Neural progenitor cell (in vitro differentiated cells): ENCODE data around the gene SLC51A. TPM values are rescaled to one million over a fixed set of nuclear protein-coding genes. Genes with fewer than 3 reads are reported as not detected.
A peak's percentile ranks its signal among the peaks of the same experiment; 100 is the strongest.

ENCODE experiments used
- DNase-seq: peaks from one replicate; pipeline ENCODE4 v3.0.0-alpha.2; 2016; ENCODE audit warnings: low spot score
- H2AFZ ChIP-seq: fragments of 200-600 bp; sonication (generic); replicated peaks from 2 replicates; pipeline ENCODE4 v1.6.1; 2016; ENCODE audit warnings: antibody characterized with exemption
- H3F3A ChIP-seq: fragments of 200-600 bp; sonication (generic); 2 replicates; pipeline ENCODE4 v1.6.1; 2016; ENCODE audit warnings: antibody characterized with exemption, low read depth
- H3K27ac ChIP-seq: fragments of 200-600 bp; sonication (generic); 2 replicates; pipeline ENCODE4 v1.5.1; 2016; ENCODE audit warnings: mild to moderate bottlenecking
- H3K27me3 ChIP-seq: fragments of 200-600 bp; sonication (generic); 2 replicates; pipeline ENCODE4 v1.6.1; 2016; ENCODE audit warnings: mild to moderate bottlenecking, moderate library complexity
- H3K36me3 ChIP-seq: fragments of 200-600 bp; sonication (generic); 2 replicates; pipeline ENCODE4 v1.5.1; 2016
- H3K4me1 ChIP-seq: fragments of 200-600 bp; sonication (generic); 2 replicates; pipeline ENCODE4 v1.6.1; 2016; ENCODE audit warnings: mixed run types
- H3K4me2 ChIP-seq: fragments of 200-600 bp; sonication (generic); 2 replicates; pipeline ENCODE4 v1.6.1; 2016
- H3K4me3 ChIP-seq: fragments of 200-600 bp; sonication (generic); 2 replicates; pipeline ENCODE4 v1.5.1; 2016
- H3K79me2 ChIP-seq: fragments of 200-600 bp; sonication (generic); 2 replicates; pipeline ENCODE4 v1.6.1; 2016; ENCODE audit warnings: low read depth
- H3K9ac ChIP-seq: fragments of 200-600 bp; sonication (generic); 2 replicates; pipeline ENCODE4 v1.6.1; 2016
- H3K9me3 ChIP-seq: fragments of 200-600 bp; sonication (generic); 2 replicates; pipeline ENCODE4 v1.5.1; 2016; ENCODE audit warnings: low read depth
- H4K20me1 ChIP-seq: fragments of 200-600 bp; sonication (generic); 2 replicates; pipeline ENCODE4 v1.6.1; 2016; ENCODE audit warnings: low read depth
- H3K27ac Mint-ChIP-seq: 3 replicates; pipeline ENCODE4 v1.8.0; 2021; ENCODE audit warnings: mixed read lengths
- H3K27me3 Mint-ChIP-seq: 2 replicates; pipeline ENCODE4 v1.8.0; 2022; ENCODE audit warnings: low read depth, mild to moderate bottlenecking, inconsistent platforms, moderate library complexity, mixed read lengths; ENCODE audit not compliant: insufficient read depth
- H3K36me3 Mint-ChIP-seq: 3 replicates; pipeline ENCODE4 v1.8.0; 2021; ENCODE audit warnings: mixed read lengths
- H3K4me1 Mint-ChIP-seq: 3 replicates; pipeline ENCODE4 v1.8.0; 2021; ENCODE audit warnings: mixed read lengths
- H3K4me3 Mint-ChIP-seq: 3 replicates; pipeline ENCODE4 v1.8.0; 2021; ENCODE audit warnings: mild to moderate bottlenecking, moderate library complexity, mixed read lengths
- H3K9me3 Mint-ChIP-seq: 3 replicates; pipeline ENCODE4 v1.8.0; 2020; ENCODE audit warnings: mixed read lengths
- EZH2 ChIP-seq: fragments of 200-600 bp; sonication (generic); IDR thresholded peaks from 2 replicates; pipeline ENCODE4 v1.6.1; 2017; ENCODE audit warnings: antibody characterized with exemption, mild to moderate bottlenecking, moderate library complexity
- EZH2phosphoT487 ChIP-seq: fragments of 200-600 bp; sonication (generic); IDR thresholded peaks from 2 replicates; pipeline ENCODE4 v1.6.1; 2017; ENCODE audit warnings: antibody characterized with exemption
- total RNA-seq: library from RNA; depleted of rRNA; stranded (reverse); fragments of >200 nt; gene quantifications from 2 replicates; pipeline ENCODE4 v1.2.3, GENCODE V29; 2015; ENCODE audit warnings: low replicate concordance
- TF ChIP-seq, protein P1 (sequence below): fragments of 200-600 bp; sonication (generic); IDR thresholded peaks from 2 replicates; pipeline ENCODE4 v1.5.1; 2017; ENCODE audit warnings: antibody characterized with exemption, mild to moderate bottlenecking

Gene SLC51A
- total RNA-seq, 1 donor from 2014 or later, result not detected

DNA sequence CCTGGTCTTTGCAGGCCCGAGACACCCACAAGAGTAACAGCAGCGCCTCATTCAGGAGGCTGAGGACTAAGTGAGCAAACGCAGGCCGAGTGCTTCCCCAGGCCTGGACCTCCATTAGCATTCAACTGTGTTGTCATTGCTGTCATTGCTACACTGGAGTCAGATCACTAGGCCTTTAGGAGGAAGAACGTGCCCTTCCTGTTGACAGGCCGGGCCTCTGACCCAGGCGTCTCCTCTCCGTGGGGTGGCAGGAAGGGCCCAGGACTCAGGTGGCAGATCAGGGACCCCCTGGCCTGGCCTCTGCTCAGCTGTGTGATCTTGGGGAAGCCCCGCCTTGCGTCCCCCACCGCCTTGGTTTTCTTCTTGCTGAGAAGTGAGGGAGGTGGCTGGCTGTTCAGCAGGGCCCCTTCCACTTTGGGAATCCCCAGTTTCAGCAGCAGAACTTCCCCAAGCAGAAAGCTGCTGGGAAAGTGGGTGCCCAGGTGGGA is 24.3 kb upstream of the SLC51A start:
- Histone ChIP-seq H3K9ac (no peak overlapping the region), H3K27me3 (no peaks in the 10 kb centered on the region), H3K36me3 (no peaks in the 10 kb centered on the region), H3K4me2 (no peak overlapping the region), H3F3A (peaks cover 6% of the 10 kb centered on the region), H3K4me3 (no peak overlapping the region), H3K9me3 (no peaks in the 10 kb centered on the region), H3K4me1 (peaks cover 9% of the 10 kb centered on the region), H3K79me2 (no peaks in the 10 kb centered on the region), H2AFZ (peak overlapping the region; percentile 79), H4K20me1 (no peaks in the 10 kb centered on the region), H3K27ac (no peak overlapping the region)
- Mint-ChIP-seq H3K36me3 (no peaks in the 10 kb centered on the region), H3K27ac (no peak overlapping the region), H3K9me3 (no peaks in the 10 kb centered on the region), H3K27me3 (peaks cover under 1% of the 10 kb centered on the region), H3K4me3 (no peak overlapping the region), H3K4me1 (peaks cover 17% of the 10 kb centered on the region)
- DNase-seq, result no peak
- no peak for TF ChIP-seq EZH2
- TF ChIP-seq, protein P1, sequence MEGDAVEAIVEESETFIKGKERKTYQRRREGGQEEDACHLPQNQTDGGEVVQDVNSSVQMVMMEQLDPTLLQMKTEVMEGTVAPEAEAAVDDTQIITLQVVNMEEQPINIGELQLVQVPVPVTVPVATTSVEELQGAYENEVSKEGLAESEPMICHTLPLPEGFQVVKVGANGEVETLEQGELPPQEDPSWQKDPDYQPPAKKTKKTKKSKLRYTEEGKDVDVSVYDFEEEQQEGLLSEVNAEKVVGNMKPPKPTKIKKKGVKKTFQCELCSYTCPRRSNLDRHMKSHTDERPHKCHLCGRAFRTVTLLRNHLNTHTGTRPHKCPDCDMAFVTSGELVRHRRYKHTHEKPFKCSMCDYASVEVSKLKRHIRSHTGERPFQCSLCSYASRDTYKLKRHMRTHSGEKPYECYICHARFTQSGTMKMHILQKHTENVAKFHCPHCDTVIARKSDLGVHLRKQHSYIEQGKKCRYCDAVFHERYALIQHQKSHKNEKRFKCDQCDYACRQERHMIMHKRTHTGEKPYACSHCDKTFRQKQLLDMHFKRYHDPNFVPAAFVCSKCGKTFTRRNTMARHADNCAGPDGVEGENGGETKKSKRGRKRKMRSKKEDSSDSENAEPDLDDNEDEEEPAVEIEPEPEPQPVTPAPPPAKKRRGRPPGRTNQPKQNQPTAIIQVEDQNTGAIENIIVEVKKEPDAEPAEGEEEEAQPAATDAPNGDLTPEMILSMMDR, result peak; percentile 34

DNA sequence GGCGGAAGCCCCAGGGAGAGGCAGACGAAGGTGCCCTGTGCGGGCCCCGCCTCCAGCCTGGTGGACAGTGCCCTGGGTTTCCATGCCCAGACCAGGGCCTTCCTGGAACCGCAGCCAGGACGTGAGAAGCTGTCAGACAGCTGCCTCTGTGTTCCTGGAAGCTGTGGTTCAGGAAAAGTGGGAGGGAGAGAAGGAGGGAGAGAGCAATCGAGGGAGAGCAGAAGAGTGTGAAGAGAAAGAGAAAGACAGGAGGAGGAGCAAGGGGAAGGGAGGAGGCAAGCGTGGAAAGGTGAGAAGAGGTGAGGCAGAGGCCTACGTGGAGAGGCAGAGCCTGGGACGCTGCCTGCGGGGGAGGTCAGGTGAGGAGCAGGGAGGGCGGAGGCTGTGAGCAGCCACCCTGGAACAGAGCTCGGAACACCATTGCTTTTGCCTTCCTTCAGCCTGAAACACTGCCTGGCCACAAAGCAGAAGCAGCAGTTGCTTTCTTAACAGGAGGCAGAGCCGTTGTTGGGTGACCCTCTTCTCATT is 23.7 kb upstream of the SLC51A start:
- no peak overlapping the region for H3K4me3 Mint-ChIP-seq
- no peaks in the 10 kb centered on the region for H4K20me1 ChIP-seq
- H3K9me3 ChIP-seq, result no peaks in the 10 kb centered on the region
- DNase-seq, result no peak
- H3K27me3 Mint-ChIP-seq, result peaks cover 4% of the 10 kb centered on the region
- H3K9ac ChIP-seq, result no peak overlapping the region
- no peaks in the 10 kb centered on the region for H3K27me3 ChIP-seq
- peaks cover 1% of the 10 kb centered on the region for H3F3A ChIP-seq
- H3K79me2 ChIP-seq, result no peaks in the 10 kb centered on the region
- H3K4me3 ChIP-seq, result no peak overlapping the region
- peaks cover 14% of the 10 kb centered on the region for H3K4me1 Mint-ChIP-seq
- no peaks in the 10 kb centered on the region for H3K36me3 Mint-ChIP-seq
- H3K27ac Mint-ChIP-seq, result no peak overlapping the region
- H2AFZ ChIP-seq, result peak overlapping the region; percentile 79
- peaks cover 6% of the 10 kb centered on the region for H3K4me1 ChIP-seq
- no peak overlapping the region for H3K27ac ChIP-seq
- TF ChIP-seq, protein P1, result no peak
- TF ChIP-seq EZH2phosphoT487 (no peak), EZH2 (no peak)
- no peak overlapping the region for H3K4me2 ChIP-seq
- H3K36me3 ChIP-seq, result no peaks in the 10 kb centered on the region
- no peaks in the 10 kb centered on the region for H3K9me3 Mint-ChIP-seq

DNA sequence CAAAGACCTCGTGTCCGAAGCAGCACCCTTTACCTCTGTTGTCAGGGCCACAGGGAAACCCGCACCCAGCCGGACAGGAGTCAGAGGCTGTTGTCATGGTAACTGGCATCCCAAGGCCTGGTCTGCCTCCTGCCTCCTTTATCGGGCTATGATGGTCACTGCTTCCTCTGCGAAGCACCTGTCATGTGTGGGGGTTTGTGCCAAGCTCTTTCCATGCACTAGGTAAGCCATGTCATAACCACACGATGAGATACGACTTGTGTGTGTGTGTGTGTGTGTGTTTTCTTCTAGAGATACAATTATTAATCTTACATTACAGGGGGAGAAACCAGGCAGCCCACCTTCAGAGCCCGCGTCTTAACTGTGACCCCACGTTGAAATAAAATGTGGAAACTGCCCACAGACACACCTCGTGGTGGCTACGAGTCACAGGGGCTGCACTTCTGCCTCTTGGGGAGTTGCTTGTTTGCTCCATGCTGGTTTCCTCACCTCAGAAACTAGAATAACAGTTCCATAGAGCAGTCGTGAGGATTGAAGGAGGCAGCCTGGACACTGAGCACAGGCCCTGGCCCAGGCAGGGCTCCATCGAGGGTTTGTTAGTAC is 23.1 kb upstream of the SLC51A start:
- Histone ChIP-seq H3K4me1 (peaks cover 6% of the 10 kb centered on the region), H3K36me3 (no peaks in the 10 kb centered on the region), H3K9ac (no peak overlapping the region), H3K4me3 (no peak overlapping the region), H3K27ac (no peak overlapping the region), H3F3A (no peaks in the 10 kb centered on the region), H2AFZ (peak overlapping the region; percentile 79), H3K27me3 (no peaks in the 10 kb centered on the region), H3K9me3 (no peaks in the 10 kb centered on the region), H3K79me2 (no peaks in the 10 kb centered on the region), H4K20me1 (no peaks in the 10 kb centered on the region), H3K4me2 (no peak overlapping the region)
- Mint-ChIP-seq H3K4me1 (peaks cover 12% of the 10 kb centered on the region), H3K27ac (peak overlapping the region; percentile 42), H3K27me3 (peaks cover 4% of the 10 kb centered on the region), H3K36me3 (no peaks in the 10 kb centered on the region), H3K4me3 (no peak overlapping the region), H3K9me3 (no peaks in the 10 kb centered on the region)
- TF ChIP-seq, protein P1, result no peak
- TF ChIP-seq EZH2 (no peak), EZH2phosphoT487 (no peak)
- no peak for DNase-seq
